ENCODE data around the gene ZNF324B. TPM values are rescaled to one million over a fixed set of nuclear protein-coding genes. Genes with fewer than 3 reads are reported as not detected.

ZNF324B gene
- total and polyA plus RNA-seq, 4 donors = 0.53 to 4.9 (median 2.8) TPM

- peak; percentile 94 for DNase-seq (ENCODE audit: low spot score)
- Histone ChIP-seq H3K9ac (ENCODE audit: low read depth in 1 of 2, low read length in 2 of 2) (peak within 1 kb of the TSS; percentile 31 to 76), H3K27ac (ENCODE audit: low read depth in 1 of 2, low read length in 2 of 2) (peak within 1 kb of the TSS; percentile 80 to 83), H3K36me3 (ENCODE audit: control insufficient read depth in 4 of 4, insufficient read depth in 3 of 4, low read depth in 1 of 4, low read length in 3 of 4) (no peaks in the 10 kb centered on the region), H3K4me1 (ENCODE audit: control insufficient read depth in 4 of 4, insufficient read depth in 4 of 4, low read length in 3 of 4) (peaks cover 5 to 30% (median 21%) of the 10 kb centered on the region in 4 donors), H3K4me3 (ENCODE audit: low read depth in 1 of 3, low read length in 3 of 3) (peak within 1 kb of the TSS; percentile 76 to 90 (median 86)), H3K27me3 (ENCODE audit: control insufficient read depth in 4 of 4, insufficient read depth in 4 of 4, low read length in 3 of 4) (no peaks in the 10 kb centered on the region), H3K9me3 (ENCODE audit: control insufficient read depth in 4 of 4, low read length in 3 of 4) (no peaks in the 10 kb centered on the region)
- under 1% methylated on average over 100 of the region's 100 CpGs for WGBS
- TF ChIP-seq RXRA (IDR thresholded peaks at IDR 0.05) (peak; percentile 19 to 39), EGR1 (IDR thresholded peaks at IDR 0.05; ENCODE audit: low read depth in 2 of 2) (peak; percentile 74 to 77), GABPA (IDR thresholded peaks at IDR 0.05 in 1 of 2, conservative IDR thresholded peaks at IDR 0.05 in 1 of 2) (peak in 1 of 2 donors; percentile 91), REST (IDR thresholded peaks at IDR 0.05) (peak; percentile 1), YY1 (IDR thresholded peaks at IDR 0.05) (peak; percentile 96), CTCF (IDR thresholded peaks at IDR 0.05; ENCODE audit: low read depth, low read length, missing input control) (no peak), TAF1 (conservative IDR thresholded peaks at IDR 0.05) (no peak), ZBTB33 (IDR thresholded peaks at IDR 0.05) (no peak), FOXA2 (IDR thresholded peaks at IDR 0.05) (no peak), FOXA1 (IDR thresholded peaks at IDR 0.05) (no peak), HNF4G (IDR thresholded peaks at IDR 0.05) (no peak), MAX (IDR thresholded peaks at IDR 0.05) (no peak), SP1 (IDR thresholded peaks at IDR 0.05) (peak; percentile 54), RAD21 (IDR thresholded peaks at IDR 0.05) (peak in 1 of 2 donors; percentile 49), HNF4A (conservative IDR thresholded peaks at IDR 0.05) (no peak), JUND (IDR thresholded peaks at IDR 0.05) (no peak)
These were observed 43.0 kb upstream of the ZNF324B start, which contains the start of gene ZNF584 for GRCh38 chr19:58408152-58409009. TSS of gene ZNF584 (plus strand) at chr19:58408649. CDS start at chr19:58409148, 499 bp downstream.

Measured in liver (tissue), 9 donors.